ENCODE data around the gene IFT27.
"Not testable (repeated sequence)": the region's sequence is repeated elsewhere in the genome, so short reads cannot be mapped to it uniquely, and the experiment has no call there.

The IFT27 gene

DNA sequence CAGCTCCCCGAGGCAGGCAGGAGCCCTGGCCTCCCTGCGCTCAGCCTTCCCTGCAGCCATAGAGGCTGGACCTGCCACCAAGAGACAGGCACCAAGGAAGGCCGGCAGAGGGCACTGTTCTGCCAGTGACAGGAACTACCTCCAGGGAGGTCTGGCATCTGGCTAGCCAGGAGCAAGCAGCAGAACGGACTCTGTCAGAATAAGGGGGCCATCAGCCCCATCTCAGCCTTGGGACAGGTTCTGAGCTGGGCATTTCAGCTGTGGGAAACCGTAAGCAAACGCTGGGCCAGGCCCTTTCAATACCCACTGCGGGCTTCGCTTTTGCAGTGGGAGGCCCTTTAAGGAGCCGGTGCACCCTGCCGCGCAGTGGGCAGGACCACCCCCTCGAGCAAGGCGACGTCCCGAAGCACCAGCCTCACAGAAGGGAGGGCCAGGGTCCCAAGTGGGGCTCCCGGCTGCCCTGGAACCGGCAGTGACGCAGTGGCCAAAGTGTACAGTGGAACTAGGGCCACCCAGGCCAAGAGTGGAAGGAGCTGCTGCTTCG, 18.2 kb downstream of the IFT27 start:
- Histone ChIP-seq H3K4me1 (ENCODE audit: control insufficient read depth, low read depth, low read length) (no peaks in the 10 kb centered on the region), H3K79me1 (ENCODE audit: low read length) (no peaks in the 10 kb centered on the region), H4K8ac (ENCODE audit: low read depth, low read length) (no peak overlapping the region), H2BK120ac (ENCODE audit: low read depth, low read length) (no peak overlapping the region), H3K4me3 (ENCODE audit: low read length) (no peak overlapping the region), H3K23ac (ENCODE audit: low read length) (no peak overlapping the region), H3K27me3 (ENCODE audit: insufficient read depth, low read length, poor library complexity) (no peaks in the 10 kb centered on the region), H3K4me2 (ENCODE audit: low read length) (no peak overlapping the region), H2BK15ac (replicated peaks; ENCODE audit: low read depth) (no peak overlapping the region), H3K79me2 (ENCODE audit: control insufficient read depth, insufficient read depth, low read length) (no peaks in the 10 kb centered on the region), H3K18ac (ENCODE audit: low read length) (no peak overlapping the region), H3K9ac (ENCODE audit: low read length) (no peak overlapping the region), H4K5ac (ENCODE audit: low read length) (no peak overlapping the region), H3K56ac (ENCODE audit: low read length) (no peak overlapping the region), H3K27ac (ENCODE audit: low read depth, low read length) (no peak overlapping the region), H3K4ac (ENCODE audit: low read depth, low read length) (no peak overlapping the region), H2AK5ac (ENCODE audit: low read length) (no peak overlapping the region), H2BK5ac (ENCODE audit: low read length) (no peak overlapping the region), H3K36me3 (ENCODE audit: control insufficient read depth, insufficient read depth, low read length) (no peaks in the 10 kb centered on the region)
- no CpG with 5 or more reads among the region's 19 CpGs for WGBS (ENCODE audit: extremely low coverage, insufficient coverage, low lambda C conversion rate)
- DNase-seq: peak; percentile 86

DNA sequence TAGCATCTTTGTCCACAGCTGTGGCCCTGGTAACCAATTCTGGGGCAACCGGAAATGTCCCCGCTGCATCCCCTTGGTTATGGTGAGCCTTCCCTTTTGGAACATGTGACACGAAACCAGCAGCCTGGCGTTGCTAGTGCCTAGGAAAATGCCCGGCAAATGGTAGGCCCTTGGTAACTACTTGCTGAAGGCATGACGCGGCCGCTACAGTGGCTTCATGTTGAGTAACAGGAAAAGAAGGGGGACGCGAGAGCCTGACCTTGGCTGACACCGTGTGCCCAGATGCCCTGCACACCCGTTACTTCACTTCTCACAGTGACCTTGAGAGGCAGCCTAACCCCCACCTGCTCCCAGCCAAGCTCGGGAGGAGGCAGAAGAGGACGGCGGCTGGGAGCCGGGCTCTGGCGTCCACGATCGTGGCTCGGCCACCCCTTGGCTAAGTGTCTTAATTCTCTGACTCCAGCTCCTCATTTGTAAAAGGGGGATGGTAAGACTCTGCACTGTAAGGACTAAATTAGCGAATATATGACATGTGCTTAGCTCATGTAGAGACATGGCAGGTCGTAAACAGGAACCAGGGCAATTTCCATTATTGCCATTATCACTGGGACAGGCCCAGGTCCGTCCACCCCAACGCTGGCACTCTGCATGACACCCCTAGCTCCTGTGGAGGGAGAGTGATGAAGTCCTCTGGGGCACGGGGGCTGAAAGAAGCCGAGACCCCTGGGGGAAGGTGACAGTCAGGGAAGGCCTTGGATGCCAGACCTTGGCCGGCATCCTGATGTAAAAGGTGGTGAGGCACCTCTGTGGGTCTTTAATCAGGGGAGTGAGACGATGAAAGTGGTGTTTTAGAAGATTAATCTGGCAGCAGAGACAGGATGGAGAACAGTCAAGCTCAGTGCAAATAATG, 18.9 kb downstream of the IFT27 start:
- Histone ChIP-seq H3K18ac (ENCODE audit: low read length) (no peak overlapping the region), H4K5ac (ENCODE audit: low read length) (no peak overlapping the region), H2BK120ac (ENCODE audit: low read depth, low read length) (no peak overlapping the region), H3K4ac (ENCODE audit: low read depth, low read length) (no peak overlapping the region), H3K79me2 (ENCODE audit: control insufficient read depth, insufficient read depth, low read length) (no peaks in the 10 kb centered on the region), H2BK15ac (replicated peaks; ENCODE audit: low read depth) (no peak overlapping the region), H3K9ac (ENCODE audit: low read length) (no peak overlapping the region), H4K8ac (ENCODE audit: low read depth, low read length) (no peak overlapping the region), H3K4me2 (ENCODE audit: low read length) (no peak overlapping the region), H3K27me3 (ENCODE audit: insufficient read depth, low read length, poor library complexity) (no peaks in the 10 kb centered on the region), H3K27ac (ENCODE audit: low read depth, low read length) (no peak overlapping the region), H3K79me1 (ENCODE audit: low read length) (no peaks in the 10 kb centered on the region), H3K4me3 (ENCODE audit: low read length) (no peak overlapping the region), H3K56ac (ENCODE audit: low read length) (no peak overlapping the region), H2AK5ac (ENCODE audit: low read length) (no peak overlapping the region), H3K36me3 (ENCODE audit: control insufficient read depth, insufficient read depth, low read length) (no peaks in the 10 kb centered on the region), H2BK5ac (ENCODE audit: low read length) (no peak overlapping the region), H3K4me1 (ENCODE audit: control insufficient read depth, low read depth, low read length) (no peaks in the 10 kb centered on the region), H3K23ac (ENCODE audit: low read length) (no peak overlapping the region)
- no CpG with 5 or more reads among the region's 28 CpGs for WGBS (ENCODE audit: extremely low coverage, insufficient coverage, low lambda C conversion rate)
- no peak for DNase-seq

DNA sequence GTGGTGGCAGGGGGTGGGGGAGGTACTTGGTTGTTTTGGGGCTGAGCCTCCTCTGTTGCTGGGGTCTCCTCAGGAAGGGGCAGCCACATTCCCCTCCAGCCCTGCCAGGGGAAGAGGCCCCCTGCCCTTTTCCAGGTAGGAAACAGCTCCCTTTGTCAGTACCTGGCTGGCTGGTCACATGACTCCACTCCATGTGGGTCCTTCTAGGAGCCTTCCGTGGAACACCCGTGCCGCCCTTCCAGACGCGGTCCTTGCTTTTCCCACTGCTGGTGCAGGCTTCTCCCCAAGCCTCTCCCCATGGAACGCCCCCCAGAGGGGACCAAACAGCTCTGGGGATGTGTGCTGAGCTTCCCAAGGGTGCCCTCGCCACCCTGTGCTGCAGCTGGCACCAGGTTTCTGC, 19.9 kb downstream of the IFT27 start:
- Histone ChIP-seq H4K5ac (ENCODE audit: low read length) (no peak overlapping the region), H3K4me1 (ENCODE audit: control insufficient read depth, low read depth, low read length) (no peaks in the 10 kb centered on the region), H2BK5ac (ENCODE audit: low read length) (no peak overlapping the region), H3K56ac (ENCODE audit: low read length) (no peak overlapping the region), H2BK15ac (replicated peaks; ENCODE audit: low read depth) (no peak overlapping the region), H3K18ac (ENCODE audit: low read length) (no peak overlapping the region), H3K9ac (ENCODE audit: low read length) (no peak overlapping the region), H3K4me3 (ENCODE audit: low read length) (no peak overlapping the region), H3K23ac (ENCODE audit: low read length) (no peak overlapping the region), H2BK120ac (ENCODE audit: low read depth, low read length) (no peak overlapping the region), H3K79me1 (ENCODE audit: low read length) (no peaks in the 10 kb centered on the region), H3K4ac (ENCODE audit: low read depth, low read length) (no peak overlapping the region), H3K79me2 (ENCODE audit: control insufficient read depth, insufficient read depth, low read length) (no peaks in the 10 kb centered on the region), H3K4me2 (ENCODE audit: low read length) (no peak overlapping the region), H3K27me3 (ENCODE audit: insufficient read depth, low read length, poor library complexity) (no peaks in the 10 kb centered on the region), H3K27ac (ENCODE audit: low read depth, low read length) (no peak overlapping the region), H2AK5ac (ENCODE audit: low read length) (no peak overlapping the region), H3K36me3 (ENCODE audit: control insufficient read depth, insufficient read depth, low read length) (no peaks in the 10 kb centered on the region), H4K8ac (ENCODE audit: low read depth, low read length) (no peak overlapping the region)
- DNase-seq: no peak
- no CpG with 5 or more reads among the region's 7 CpGs for WGBS (ENCODE audit: extremely low coverage, insufficient coverage, low lambda C conversion rate)

DNA sequence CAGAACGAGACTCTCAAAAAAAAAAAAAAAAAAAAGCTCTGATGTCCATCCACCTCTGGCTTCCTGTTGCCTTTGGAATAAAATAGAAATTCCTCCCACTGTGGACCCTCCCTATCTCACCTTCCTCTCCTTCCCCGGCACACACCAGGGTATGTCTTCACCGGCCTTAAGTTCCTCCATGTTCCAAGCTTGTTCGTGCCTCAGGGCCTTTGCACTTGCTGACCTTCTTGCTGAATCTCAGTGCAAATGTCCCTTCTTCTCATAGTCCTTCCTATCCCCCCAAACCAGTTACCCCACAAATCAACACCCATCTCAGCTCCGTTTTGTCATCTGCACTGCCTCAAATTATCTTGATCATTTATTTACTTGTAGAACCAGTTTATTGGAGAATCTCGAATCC, 20.6 kb downstream of the IFT27 start:
- Histone ChIP-seq H4K8ac (ENCODE audit: low read depth, low read length) (no peak overlapping the region), H3K4me2 (ENCODE audit: low read length) (no peak overlapping the region), H3K4ac (ENCODE audit: low read depth, low read length) (no peak overlapping the region), H3K27me3 (ENCODE audit: insufficient read depth, low read length, poor library complexity) (no peaks in the 10 kb centered on the region), H3K4me3 (ENCODE audit: low read length) (no peak overlapping the region), H3K18ac (ENCODE audit: low read length) (no peak overlapping the region), H4K5ac (ENCODE audit: low read length) (no peak overlapping the region), H2BK15ac (replicated peaks; ENCODE audit: low read depth) (no peak overlapping the region), H3K79me2 (ENCODE audit: control insufficient read depth, insufficient read depth, low read length) (no peaks in the 10 kb centered on the region), H2BK120ac (ENCODE audit: low read depth, low read length) (no peak overlapping the region), H2BK5ac (ENCODE audit: low read length) (no peak overlapping the region), H3K36me3 (ENCODE audit: control insufficient read depth, insufficient read depth, low read length) (no peaks in the 10 kb centered on the region), H3K23ac (ENCODE audit: low read length) (no peak overlapping the region), H2AK5ac (ENCODE audit: low read length) (no peak overlapping the region), H3K9ac (ENCODE audit: low read length) (no peak overlapping the region), H3K4me1 (ENCODE audit: control insufficient read depth, low read depth, low read length) (no peaks in the 10 kb centered on the region), H3K56ac (ENCODE audit: low read length) (no peak overlapping the region), H3K79me1 (ENCODE audit: low read length) (no peaks in the 10 kb centered on the region), H3K27ac (ENCODE audit: low read depth, low read length) (no peak overlapping the region)
- WGBS (ENCODE audit: extremely low coverage, insufficient coverage, low lambda C conversion rate): no CpG with 5 or more reads among the region's 6 CpGs
- no peak for DNase-seq

DNA sequence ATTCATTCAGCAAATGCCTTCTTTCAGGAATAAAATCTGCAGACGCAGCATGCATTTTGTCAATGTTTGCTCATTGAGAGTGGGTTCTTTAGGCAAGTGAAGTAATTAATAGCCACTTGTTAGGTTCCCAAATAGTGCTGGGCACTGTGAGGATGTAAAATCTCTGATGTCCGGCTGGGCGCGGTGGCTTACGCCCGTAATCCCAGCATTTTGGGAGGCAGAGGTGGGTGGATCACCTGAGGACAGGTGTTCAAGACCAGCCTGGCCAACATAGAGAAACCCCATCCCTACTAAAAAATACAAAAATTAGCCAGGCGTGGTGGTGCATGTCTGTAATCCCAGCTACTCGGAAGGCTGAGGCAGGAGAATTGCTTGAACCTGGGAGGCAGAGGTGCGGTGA, 21.0 kb downstream of the IFT27 start:
- H3K27ac ChIP-seq (ENCODE audit: low read depth, low read length); H3K4ac ChIP-seq (ENCODE audit: low read depth, low read length); H2BK120ac ChIP-seq (ENCODE audit: low read depth, low read length); H3K36me3 ChIP-seq (ENCODE audit: control insufficient read depth, insufficient read depth, low read length); H3K9ac ChIP-seq (ENCODE audit: low read length); H2AK5ac ChIP-seq (ENCODE audit: low read length); H2BK15ac ChIP-seq (replicated peaks; ENCODE audit: low read depth); H4K8ac ChIP-seq (ENCODE audit: low read depth, low read length); H3K79me2 ChIP-seq (ENCODE audit: control insufficient read depth, insufficient read depth, low read length); H3K4me3 ChIP-seq (ENCODE audit: low read length); H2BK5ac ChIP-seq (ENCODE audit: low read length); H3K56ac ChIP-seq (ENCODE audit: low read length); H3K23ac ChIP-seq (ENCODE audit: low read length); H3K79me1 ChIP-seq (ENCODE audit: low read length); H4K5ac ChIP-seq (ENCODE audit: low read length); H3K4me2 ChIP-seq (ENCODE audit: low read length); H3K4me1 ChIP-seq (ENCODE audit: control insufficient read depth, low read depth, low read length); DNase-seq; H3K27me3 ChIP-seq (ENCODE audit: insufficient read depth, low read length, poor library complexity); H3K18ac ChIP-seq (ENCODE audit: low read length): not testable (repeated sequence)
- no CpG with 5 or more reads among the region's 9 CpGs for WGBS (ENCODE audit: extremely low coverage, insufficient coverage, low lambda C conversion rate)
